ENCODE data around the gene SEPTIN12. TPM values are rescaled to one million over a fixed set of nuclear protein-coding genes. Genes with fewer than 3 reads are reported as not detected.

Gene SEPTIN12
- total RNA-seq, 4 donors from 2014 or later, result not detected

GRCh38 chr16:4825196-4825595 is 37.1 kb upstream of the SEPTIN12 start:
- H3K27ac ChIP-seq, result no peak overlapping the region
- intact Hi-C loops (cut with DNase I), result no loop called here
- H3K36me3 ChIP-seq, result peaks cover 21 to 100% (median 58%) of the 10 kb centered on the region in 3 donors
- H3K27me3 ChIP-seq, result no peaks in the 10 kb centered on the region
- no peak for DNase-seq
- WGBS, 2 donors, result 89 to 92% methylated on average over 8 of the region's 8 CpGs
- TF ChIP-seq POLR2A (IDR thresholded peaks at IDR 0.05) (no peak), CTCF (IDR thresholded peaks at IDR 0.05) (no peak)
- peaks cover 0 to 6% (median 0%) of the 10 kb centered on the region in 3 donors for H3K4me1 ChIP-seq
- no peak overlapping the region for H3K4me3 ChIP-seq
- H3K9me3 ChIP-seq, result no peaks in the 10 kb centered on the region

- H3K27ac ChIP-seq, result no peak overlapping the region
- peaks cover 9 to 100% (median 40%) of the 10 kb centered on the region in 3 donors for H3K36me3 ChIP-seq
- H3K4me3 ChIP-seq, result no peak overlapping the region
- no peaks in the 10 kb centered on the region for H3K27me3 ChIP-seq
- intact Hi-C loops (cut with DNase I), result no loop called here
- WGBS, 2 donors, result 42 to 76% methylated on average over 5 of the region's 6 CpGs
- DNase-seq, result no peak
- peaks cover 0 to 6% (median 0%) of the 10 kb centered on the region in 3 donors for H3K4me1 ChIP-seq
- TF ChIP-seq POLR2A (IDR thresholded peaks at IDR 0.05) (no peak), CTCF (IDR thresholded peaks at IDR 0.05) (no peak)
- H3K9me3 ChIP-seq, result no peaks in the 10 kb centered on the region
Observed at GRCh38 chr16:4820652-4821051, 32.5 kb upstream of the SEPTIN12 start.

- H3K27me3 ChIP-seq, result no peaks in the 10 kb centered on the region
- intact Hi-C loops (cut with DNase I), result no loop called here
- H3K36me3 ChIP-seq, result peaks cover 7 to 100% (median 36%) of the 10 kb centered on the region in 3 donors
Observed at GRCh38 chr16:4814542-4815173, 26.5 kb upstream of the SEPTIN12 start.

GRCh38 chr16:4814046-4814445 is 25.9 kb upstream of the SEPTIN12 start:
- intact Hi-C loops (cut with DNase I), result no loop called here
- no peaks in the 10 kb centered on the region for H3K9me3 ChIP-seq
- H3K27ac ChIP-seq, result peak overlapping the region; percentile 14 to 76 (median 68)
- H3K27me3 ChIP-seq, result no peaks in the 10 kb centered on the region
- TF ChIP-seq POLR2A (IDR thresholded peaks at IDR 0.05) (no peak), CTCF (IDR thresholded peaks at IDR 0.05) (no peak)
- H3K4me3 ChIP-seq, result no peak overlapping the region
- no peak for DNase-seq
- H3K4me1 ChIP-seq, result peaks cover 0 to 28% (median 3%) of the 10 kb centered on the region in 3 donors
- peaks cover 7 to 100% (median 36%) of the 10 kb centered on the region in 3 donors for H3K36me3 ChIP-seq

More at GRCh38 chr16:4814542-4815173, 26.5 kb upstream of the SEPTIN12 start:
- Histone ChIP-seq H3K9me3 (no peaks in the 10 kb centered on the region), H3K4me1 (peaks cover 0 to 28% (median 3%) of the 10 kb centered on the region in 3 donors), H3K27ac (peak overlapping the region; percentile 14 to 76 (median 56)), H3K4me3 (no peak overlapping the region)
- WGBS, 2 donors, result 64 to 92% methylated on average over 6 to 10 of the region's 16 CpGs
- DNase-seq, result no peak
- no peak for TF ChIP-seq CTCF (IDR thresholded peaks at IDR 0.05)
- no peak for TF ChIP-seq POLR2A (IDR thresholded peaks at IDR 0.05)

GRCh38 chr16:4813251-4814003 is 25.3 kb upstream of the SEPTIN12 start:
- Histone ChIP-seq H3K9me3 (no peaks in the 10 kb centered on the region), H3K36me3 (peaks cover 7 to 100% (median 37%) of the 10 kb centered on the region in 3 donors), H3K4me3 (no peak overlapping the region), H3K27ac (peak overlapping the region in 3 of 4 donors; percentile 62 to 74 (median 70)), H3K27me3 (no peaks in the 10 kb centered on the region), H3K4me1 (peaks cover 0 to 28% (median 3%) of the 10 kb centered on the region in 3 donors)
- no peak for DNase-seq
- 96 to 100% methylated on average over 4 to 12 of the region's 16 CpGs for WGBS, 2 donors
- intact Hi-C loops (cut with DNase I), result no loop called here
- no peak for TF ChIP-seq POLR2A (IDR thresholded peaks at IDR 0.05)
- TF ChIP-seq CTCF (IDR thresholded peaks at IDR 0.05), result no peak

Measured in esophagus squamous epithelium (tissue), 5 donors.